CD4-positive, alpha-beta T cell (primary cell): ENCODE results near the gene TBCD. TPM values are rescaled to one million over a fixed set of nuclear protein-coding genes. Genes with fewer than 3 reads are reported as not detected.

Source experiments
- ATAC-seq: fragments of 200-7000 bp; cut with Tn5 transposase; one replicate; pipeline ENCODE4 v1.10.0; 2022; ENCODE audit warnings: mild to moderate bottlenecking; ENCODE audit not compliant: poor library complexity
- CTCF ChIA-PET: fragments of 350-600 bp; sonication (Branson Sonifier 250); formaldehyde crosslinking; loops from one replicate; lab custom pipeline; 2021; ENCODE audit warnings: antibody characterized with exemption, inconsistent platforms; lab: Charles Lee
- POLR2A ChIA-PET: fragments of 350-600 bp; sonication (Branson Sonifier 250); formaldehyde crosslinking; loops from one replicate; lab custom pipeline; 2021; ENCODE audit warnings: antibody characterized with exemption, inconsistent platforms; lab: Charles Lee
- DNase-seq, 14 experiments: peaks; one replicate each; pipeline ENCODE4 v3.0.0-alpha.2; 2013 to 2020; ENCODE audit warnings: mixed read lengths in 2 of 14
- H3K27ac ChIP-seq, 2 donors: one replicate each; pipeline versions ENCODE4 v1.5.1 to v1.7.0; 2013; ENCODE audit warnings: low read length in 2 of 2, low read depth in 1 of 2, mild to moderate bottlenecking in 1 of 2
- H3K27me3 ChIP-seq, 2 experiments: 1 replicate in 1 of 2; 2 replicates in 1 of 2; pipeline versions ENCODE4 v1.6.1 to v1.7.0; 2013; ENCODE audit warnings: low read length in 2 of 2, control low read depth in 1 of 2, mild to moderate bottlenecking in 1 of 2, moderate library complexity in 1 of 2; ENCODE audit not compliant: insufficient read depth in 2 of 2, control insufficient read depth in 1 of 2
- H3K36me3 ChIP-seq: one replicate; pipeline ENCODE4 v1.6.1; 2013; ENCODE audit warnings: low read length, control low read depth; ENCODE audit not compliant: insufficient read depth
- H3K4me1 ChIP-seq: one replicate; pipeline ENCODE4 v1.6.1; 2013; ENCODE audit warnings: low read length, control low read depth; ENCODE audit not compliant: insufficient read depth
- H3K4me3 ChIP-seq: one replicate; pipeline ENCODE4 v1.5.1; 2013; ENCODE audit warnings: mild to moderate bottlenecking, low read length, moderate library complexity
- H3K9me3 ChIP-seq, 2 experiments: 1 replicate in 1 of 2; 2 replicates in 1 of 2; pipeline versions ENCODE4 v1.6.1 to v1.7.0; 2013; ENCODE audit warnings: low read length in 2 of 2, mild to moderate bottlenecking in 2 of 2, control low read depth in 1 of 2, moderate library complexity in 1 of 2; ENCODE audit not compliant: control insufficient read depth in 1 of 2, insufficient read depth in 1 of 2
- H3K27ac Mint-ChIP-seq: one replicate; pipeline ENCODE4 v1.8.0; 2020; ENCODE audit warnings: mixed read lengths
- H3K27me3 Mint-ChIP-seq: one replicate; pipeline ENCODE4 v1.8.0; 2021; ENCODE audit warnings: mixed read lengths
- H3K36me3 Mint-ChIP-seq: one replicate; pipeline ENCODE4 v1.8.0; 2021; ENCODE audit warnings: low read depth, mixed read lengths
- H3K4me1 Mint-ChIP-seq: one replicate; pipeline ENCODE4 v1.8.0; 2021; ENCODE audit warnings: low read depth, mixed read lengths
- H3K4me3 Mint-ChIP-seq: one replicate; pipeline ENCODE4 v1.8.0; 2020; ENCODE audit warnings: mild to moderate bottlenecking, mixed read lengths
- H3K9me3 Mint-ChIP-seq: one replicate; pipeline ENCODE4 v1.8.0; 2020; ENCODE audit warnings: mixed read lengths
- CTCF ChIP-seq: fragments of 200-600 bp; IDR thresholded peaks from one replicate; pipeline ENCODE4 v1.8.0; 2022; ENCODE audit warnings: antibody characterized with exemption, mild to moderate bottlenecking
- intact Hi-C, 2 experiments: fragments of 100-400 bp; cut with DNase I in 1 of 2; cut with micrococcal nuclease in 1 of 2; formaldehyde crosslinking; loops; one replicate each; pipeline versions ENCODE4 v1.15.1 to v1.9.0; 2023 to 2025; cut with DNase I, micrococcal nuclease
- total RNA-seq, 174 experiments: library from RNA in 2 of 174; stranded (reverse) in 2 of 174; gene quantifications; one replicate each; pipeline ENCODE4 v1.2.3 and lab custom pipeline; 2021 to 2026

Gene TBCD
- total RNA-seq, 2 experiments from 2014 or later: 74.6 to 80.3 TPM

GRCh38 chr17:82804442-82805191, 52.8 kb downstream of the TBCD start:
- CTCF ChIA-PET: no interaction called here
- no peak for TF ChIP-seq CTCF
- Mint-ChIP-seq H3K27me3 (no peaks in the 10 kb centered on the region), H3K27ac (no peak overlapping the region), H3K4me1 (no peaks in the 10 kb centered on the region), H3K9me3 (no peaks in the 10 kb centered on the region), H3K4me3 (no peak overlapping the region), H3K36me3 (peaks cover 39% of the 10 kb centered on the region)
- peaks cover 27% of the 10 kb centered on the region for H3K36me3 ChIP-seq
- no peaks in the 10 kb centered on the region for H3K9me3 ChIP-seq
- no peak overlapping the region for H3K27ac ChIP-seq
- intact Hi-C loops: no loop called here
- POLR2A ChIA-PET: no interaction called here
- no peak for DNase-seq
- no peak overlapping the region for H3K4me3 ChIP-seq
- no peak for ATAC-seq
- no peaks in the 10 kb centered on the region for H3K4me1 ChIP-seq
- no peaks in the 10 kb centered on the region for H3K27me3 ChIP-seq

GRCh38 chr17:82805254-82805653, 53.4 kb downstream of the TBCD start:
- Histone ChIP-seq H3K4me3 (no peak overlapping the region), H3K4me1 (no peaks in the 10 kb centered on the region), H3K27me3 (no peaks in the 10 kb centered on the region), H3K9me3 (no peaks in the 10 kb centered on the region), H3K27ac (no peak overlapping the region), H3K36me3 (peaks cover 24% of the 10 kb centered on the region)
- ChIA-PET CTCF (no interaction called here), POLR2A (no interaction called here)
- Mint-ChIP-seq H3K36me3 (peaks cover 37% of the 10 kb centered on the region), H3K27me3 (no peaks in the 10 kb centered on the region), H3K9me3 (no peaks in the 10 kb centered on the region), H3K27ac (no peak overlapping the region), H3K4me1 (no peaks in the 10 kb centered on the region), H3K4me3 (no peak overlapping the region)
- ATAC-seq (no peak), DNase-seq (no peak)
- intact Hi-C loops: no loop called here
- TF ChIP-seq CTCF: no peak

GRCh38 chr17:82805823-82806222, 54.0 kb downstream of the TBCD start:
- no peak for DNase-seq
- H3K27me3 ChIP-seq: no peaks in the 10 kb centered on the region
- no peak overlapping the region for H3K4me3 Mint-ChIP-seq
- no peaks in the 10 kb centered on the region for H3K27me3 Mint-ChIP-seq
- no peak overlapping the region for H3K27ac ChIP-seq
- no peak overlapping the region for H3K4me3 ChIP-seq
- POLR2A ChIA-PET: no interaction called here
- peaks cover 25% of the 10 kb centered on the region for H3K36me3 ChIP-seq
- H3K27ac Mint-ChIP-seq: no peak overlapping the region
- intact Hi-C loops: no loop called here
- no peak for TF ChIP-seq CTCF
- peaks cover 42% of the 10 kb centered on the region for H3K36me3 Mint-ChIP-seq
- ATAC-seq: no peak
- H3K4me1 Mint-ChIP-seq: no peaks in the 10 kb centered on the region
- no peaks in the 10 kb centered on the region for H3K9me3 ChIP-seq
- CTCF ChIA-PET: no interaction called here
- no peaks in the 10 kb centered on the region for H3K4me1 ChIP-seq
- no peaks in the 10 kb centered on the region for H3K9me3 Mint-ChIP-seq
